Lung (tissue), 16 donors: ENCODE measurements around the gene SOX10. TPM values are rescaled to one million over a fixed set of nuclear protein-coding genes. Genes with fewer than 3 reads are reported as not detected.

Experiments
- ATAC-seq: fragments of 200-7000 bp; cut with Tn5 transposase; one replicate; pipeline ENCODE4 v1.9.1; 2020; ENCODE audit warnings: moderate number of reproducible peaks; ENCODE audit not compliant: insufficient read depth, low FRiP score
- DNase-seq, 3 donors: peaks; one replicate each; pipeline ENCODE4 v3.0.0-alpha.2; 2013 to 2017
- H3K27ac ChIP-seq, 2 donors: one replicate each; pipeline ENCODE4 v1.5.1; 2013; ENCODE audit warnings: mild to moderate bottlenecking in 2 of 2, moderate library complexity in 2 of 2, control low read depth in 1 of 2, inconsistent platforms in 1 of 2, low read depth in 1 of 2, low read length in 1 of 2
- H3K27me3 ChIP-seq, 3 donors: one replicate each; pipeline ENCODE4 v1.5.1; 2013; ENCODE audit warnings: low read length in 2 of 3; ENCODE audit not compliant: control insufficient read depth in 3 of 3, insufficient read depth in 3 of 3
- H3K36me3 ChIP-seq, 4 donors: one replicate each; pipeline ENCODE4 v1.5.1; 2013; ENCODE audit warnings: low read length in 4 of 4, mild to moderate bottlenecking in 1 of 4, moderate library complexity in 1 of 4; ENCODE audit not compliant: control insufficient read depth in 4 of 4, insufficient read depth in 4 of 4
- H3K4me1 ChIP-seq, 5 donors: one replicate each; pipeline ENCODE4 v1.5.1; 2013; ENCODE audit warnings: low read length in 5 of 5, mild to moderate bottlenecking in 2 of 5, moderate library complexity in 1 of 5; ENCODE audit not compliant: control insufficient read depth in 5 of 5, insufficient read depth in 5 of 5
- H3K4me3 ChIP-seq: one replicate; pipeline ENCODE4 v1.5.1; 2013; ENCODE audit warnings: mild to moderate bottlenecking, control low read depth, moderate library complexity
- H3K9ac ChIP-seq, 2 donors: one replicate each; pipeline ENCODE4 v1.5.1; 2013; ENCODE audit warnings: low read length in 2 of 2, control low read depth in 1 of 2; ENCODE audit not compliant: insufficient read depth in 1 of 2
- H3K9me3 ChIP-seq, 4 donors: one replicate each; pipeline ENCODE4 v1.5.1; 2013; ENCODE audit warnings: low read length in 3 of 4, mild to moderate bottlenecking in 1 of 4, moderate library complexity in 1 of 4; ENCODE audit not compliant: control insufficient read depth in 4 of 4, insufficient read depth in 3 of 4
- CTCF ChIP-seq: IDR thresholded peaks from 2 replicates; pipeline ENCODE4 v1.5.1; 2012; ENCODE audit warnings: mild to moderate bottlenecking; ENCODE audit errors: control extremely low read depth, extremely low read depth
- WGBS, 2 donors: extraction: QIAGEN DNeasy Blood & Tissue Kit; methylation state at CpG; one replicate each; pipeline ENCODE4 v1.1.7; 2013; 5-methylcytosine and 5-hydroxymethylcytosine counted together
- long read RNA-seq, 5 donors: transcript quantifications; one replicate each; lab custom pipeline, GENCODE V29; 2026
- polyA plus RNA-seq, 2 donors: library from polyadenylated mRNA; stranded (reverse); fragments of 200-250 nt; gene quantifications; one replicate each; pipeline ENCODE4 v1.2.1, GENCODE V29; 2013
- total RNA-seq, 2 donors: library from RNA; depleted of rRNA in 1 of 2; stranded (reverse); fragments of >200 nt in 1 of 2; gene quantifications; one replicate each; pipeline ENCODE4 v1.2.1, GENCODE V29; 2014 to 2021
- donor health status: control.
- donor health status: control.
- donor health status: Bipolar disorder and iron deficiency.
- donor health status: healthy.
- donor health status: DM: yes; HTN: yes; CAD: no.

SOX10 gene
- under 1 TPM in 1 of 2 donors, not detected in 1; 0.54 TPM for total RNA-seq
- polyA plus RNA-seq = under 1 TPM in 1 of 2 donors, not detected in 1; 0.10 TPM
- long read RNA-seq, donor 1 = 0 reads
- long read RNA-seq, donor 2 = 0 reads
- long read RNA-seq, donor 3 = 0 reads
- long read RNA-seq, donor 4 = 0 reads
- long read RNA-seq, donor 5, partial matches to known transcripts = 0 of 1 reads
- long read RNA-seq, donor 5, other reads (novel, unspliced or antisense) = 0 of 1 reads

GRCh38 chr22:37983860-37984791, at the start of gene SOX10:
Gene SOX10 (minus strand): TSS chr22:37984555. CDS start chr22:37983784, 771 bp downstream.
- WGBS, 2 donors = 87 to 91% methylated on average over 35 to 42 of the region's 42 CpGs
- no peak for DNase-seq
- no peak within 1 kb of the TSS for H3K27ac ChIP-seq
- peaks cover 0 to 3% (median 0%) of the 10 kb centered on the region in 5 donors for H3K4me1 ChIP-seq
- H3K9ac ChIP-seq = no peak within 1 kb of the TSS
- H3K9me3 ChIP-seq = no peaks in the 10 kb centered on the region
- peaks cover 0 to 13% (median 2%) of the 10 kb centered on the region in 4 donors for H3K36me3 ChIP-seq
- TF ChIP-seq CTCF = no peak
- ATAC-seq = no peak
- H3K4me3 ChIP-seq = no peak within 1 kb of the TSS
- H3K27me3 ChIP-seq = peaks cover 0 to 15% (median 5%) of the 10 kb centered on the region in 3 donors

GRCh38 chr22:38033522-38034277, 49.3 kb upstream of the SOX10 start:
- no peaks in the 10 kb centered on the region for H3K27me3 ChIP-seq
- H3K9ac ChIP-seq = no peak overlapping the region
- peaks cover 0 to 18% (median 9%) of the 10 kb centered on the region in 5 donors for H3K4me1 ChIP-seq
- ATAC-seq (no peak), DNase-seq (peak in 1 of 3 donors; percentile 52)
- peak overlapping the region in 1 of 2 donors; percentile 79 for H3K27ac ChIP-seq
- no peak overlapping the region for H3K4me3 ChIP-seq
- WGBS, 2 donors = 69 to 71% methylated on average over 27 of the region's 27 CpGs
- H3K36me3 ChIP-seq = no peaks in the 10 kb centered on the region
- peaks cover 0 to 2% (median 0%) of the 10 kb centered on the region in 4 donors for H3K9me3 ChIP-seq
- no peak for TF ChIP-seq CTCF

- H3K4me3 ChIP-seq = no peak overlapping the region
- TF ChIP-seq CTCF = no peak
- peak in 2 of 3 donors; percentile 40 to 71 for DNase-seq
- H3K27me3 ChIP-seq = no peaks in the 10 kb centered on the region
- H3K36me3 ChIP-seq = no peaks in the 10 kb centered on the region
- H3K4me1 ChIP-seq = peaks cover 0 to 20% (median 9%) of the 10 kb centered on the region in 5 donors
- H3K9me3 ChIP-seq = peaks cover 0 to 2% (median 0%) of the 10 kb centered on the region in 4 donors
- peak overlapping the region in 1 of 2 donors; percentile 35 for H3K27ac ChIP-seq
- WGBS, 2 donors = 85 to 86% methylated on average over 19 of the region's 19 CpGs
- no peak for ATAC-seq
- no peak overlapping the region for H3K9ac ChIP-seq
Observed at GRCh38 chr22:38032681-38033521, 48.5 kb upstream of the SOX10 start.
